ENCODE measurements around the gene KCNK6.

Gene KCNK6

GRCh38 chr19:38310986-38311385, 8.7 kb upstream of the KCNK6 start:
- Histone ChIP-seq H3K4me3 (ENCODE audit: low read depth, low read length) (no peak overlapping the region), H3K27me3 (replicated peaks) (no peaks in the 10 kb centered on the region), H3K36me3 (replicated peaks) (peaks cover 21% of the 10 kb centered on the region), H3K27ac (no peak overlapping the region)
- TF ChIP-seq CTCF (IDR thresholded peaks at IDR 0.05; ENCODE audit: low read depth, low read length, missing control alignments), result no peak
- in situ Hi-C loops (cut with HindIII; ENCODE audit: low pct_ligation_motif_present, low sequenced_read_pairs), result no loop called here
- DNase-seq, result no peak

GRCh38 chr19:38315657-38316476, 3.8 kb upstream of the KCNK6 start, which contains the start of gene YIF1B:
Gene YIF1B (minus strand): TSS chr19:38315947. CDS start chr19:38315917, 30 bp downstream.
- no peak for TF ChIP-seq CTCF (IDR thresholded peaks at IDR 0.05; ENCODE audit: low read depth, low read length, missing control alignments)
- H3K36me3 ChIP-seq (replicated peaks), result no peaks in the 10 kb centered on the region
- H3K27me3 ChIP-seq (replicated peaks), result no peaks in the 10 kb centered on the region
- H3K4me3 ChIP-seq (ENCODE audit: low read depth, low read length), result peak within 1 kb of the TSS; percentile 79
- in situ Hi-C loops (cut with HindIII; ENCODE audit: low pct_ligation_motif_present, low sequenced_read_pairs), result loop anchor here (5.0 kb wide), 1 partner anchor 84 kb away; no protein-coding TSS in a partner anchor
- peak; percentile 97 for DNase-seq
- peak within 1 kb of the TSS; percentile 63 for H3K27ac ChIP-seq

GRCh38 chr19:38316477-38317067, 3.1 kb upstream of the KCNK6 start:
- no peak for DNase-seq
- in situ Hi-C loops (cut with HindIII; ENCODE audit: low pct_ligation_motif_present, low sequenced_read_pairs), result loop anchor here (5.0 kb wide), 1 partner anchor 84 kb away; no protein-coding TSS in a partner anchor
- Histone ChIP-seq H3K4me3 (ENCODE audit: low read depth, low read length) (peak overlapping the region; percentile 29), H3K36me3 (replicated peaks) (no peaks in the 10 kb centered on the region), H3K27me3 (replicated peaks) (no peaks in the 10 kb centered on the region), H3K27ac (peak overlapping the region; percentile 52)
- TF ChIP-seq CTCF (IDR thresholded peaks at IDR 0.05; ENCODE audit: low read depth, low read length, missing control alignments), result no peak

- no peak overlapping the region for H3K27ac ChIP-seq
- H3K4me3 ChIP-seq (ENCODE audit: low read depth, low read length), result no peak overlapping the region
- no peak for TF ChIP-seq CTCF (IDR thresholded peaks at IDR 0.05; ENCODE audit: low read depth, low read length, missing control alignments)
- no peaks in the 10 kb centered on the region for H3K27me3 ChIP-seq (replicated peaks)
- in situ Hi-C loops (cut with HindIII; ENCODE audit: low pct_ligation_motif_present, low sequenced_read_pairs), result loop anchor here (5.0 kb wide), 1 partner anchor 85 kb away; no protein-coding TSS in a partner anchor
- no peaks in the 10 kb centered on the region for H3K36me3 ChIP-seq (replicated peaks)
- no peak for DNase-seq
Measured at GRCh38 chr19:38317104-38317612, 2.5 kb upstream of the KCNK6 start.

GRCh38 chr19:38318660-38319059, 985 bp upstream of the KCNK6 start:
- H3K27me3 ChIP-seq (replicated peaks), result no peaks in the 10 kb centered on the region
- no peak for DNase-seq
- no peak overlapping the region for H3K4me3 ChIP-seq (ENCODE audit: low read depth, low read length)
- no peak for TF ChIP-seq CTCF (IDR thresholded peaks at IDR 0.05; ENCODE audit: low read depth, low read length, missing control alignments)
- in situ Hi-C loops (cut with HindIII; ENCODE audit: low pct_ligation_motif_present, low sequenced_read_pairs), result loop anchor here (5.0 kb wide), 1 partner anchor 86 kb away; no protein-coding TSS in a partner anchor
- no peaks in the 10 kb centered on the region for H3K36me3 ChIP-seq (replicated peaks)
- no peak overlapping the region for H3K27ac ChIP-seq
